Spleen (tissue), 7 donors: Measurements from ENCODE around the gene SPIN2B.

Source experiments
- CTCF ChIP-seq, 11 experiments: fragments of 200-600 bp in 7 of 11; fragments of 450-650 bp in 4 of 11; sonication (generic) in 4 of 11; IDR thresholded peaks in 8 of 11; conservative IDR thresholded peaks in 3 of 11; 1 replicate in 7 of 11; 2 replicates in 4 of 11; pipeline versions ENCODE4 v1.4.0 to v1.8.0; 2016 to 2021; ENCODE audit warnings: antibody characterized with exemption in 11 of 11, inconsistent platforms in 4 of 11, mild to moderate bottlenecking in 1 of 11
- POLR2A ChIP-seq, 3 donors: fragments of 450-650 bp; IDR thresholded peaks; one replicate each; pipeline ENCODE4 v1.5.1; 2017; ENCODE audit warnings: antibody characterized with exemption in 3 of 3, mild to moderate bottlenecking in 1 of 3
- POLR2AphosphoS5 ChIP-seq, 3 donors: sonication (generic); formaldehyde crosslinking; IDR thresholded peaks; one replicate each; pipeline ENCODE4 v1.5.1; 2017; ENCODE audit warnings: antibody characterized with exemption in 3 of 3
- donor health status: DM: no; HTN: no; CAD: no; lungs with moderate emphysema.
- donor health status: DM: no; HTN: no; CAD: no.
- donor health status: DM: no; HTN: no; CAD: no.

GRCh38 chrX:57119416-57119815 lies 1.9 kb downstream of the SPIN2B start:
- TF ChIP-seq CTCF (IDR thresholded peaks at IDR 0.05 in 8 of 11, conservative IDR thresholded peaks at IDR 0.05 in 3 of 11) (no peak), POLR2A (IDR thresholded peaks at IDR 0.05) (no peak), POLR2AphosphoS5 (IDR thresholded peaks at IDR 0.05) (no peak)
